SK-N-SH (cell line): ENCODE measurements around the gene PPM1A. TPM values are rescaled to one million over a fixed set of nuclear protein-coding genes. Genes with fewer than 3 reads are reported as not detected.

ENCODE experiments used
- CTCF ChIA-PET: fragments of 300-600, 350-600 bp; formaldehyde crosslinking; extraction: SDS; loops from one replicate; lab custom pipeline; 2021; lab: Yijun Ruan, JAX
- POLR2A ChIA-PET: fragments of 350-600 bp; sonication (Branson Sonifier 250); formaldehyde crosslinking; extraction: SDS; loops from one replicate; lab custom pipeline; 2020; ENCODE audit warnings: antibody characterized with exemption, inconsistent platforms; lab: Yijun Ruan, JAX
- DNase-seq: peaks from one replicate; pipeline ENCODE4 v3.0.0; 2012
- H2AFZ ChIP-seq: fragments of 200-600 bp; sonication (generic); 2 replicates; pipeline ENCODE4 v1.8.1; 2016; ENCODE audit warnings: antibody characterized with exemption, mild to moderate bottlenecking, low read depth
- H3F3A ChIP-seq: fragments of 200-600 bp; sonication (generic); replicated peaks from 2 replicates; pipeline ENCODE3; 2016; ENCODE audit warnings: antibody characterized with exemption, mild to moderate bottlenecking; ENCODE audit not compliant: insufficient read depth
- H3K27ac ChIP-seq, 2 experiments: fragments of 200-500 bp in 1 of 2; fragments of 200-600 bp in 1 of 2; sonication (Bioruptor generic) in 1 of 2; sonication (generic), shearing (Covaris generic) in 1 of 2; 2 replicates each; pipeline versions ENCODE4 v1.5.1 to v1.6.1; 2014 to 2016; ENCODE audit warnings: low read depth in 2 of 2, inconsistent platforms in 1 of 2, low read length in 1 of 2, mild to moderate bottlenecking in 1 of 2, mixed read lengths in 1 of 2
- H3K27me3 ChIP-seq: fragments of 200-600 bp; sonication (generic), shearing (Covaris generic); 2 replicates; pipeline ENCODE4 v1.6.1; 2016; ENCODE audit warnings: mixed run types; ENCODE audit not compliant: insufficient read depth
- H3K36me3 ChIP-seq, 2 experiments: fragments of 200-500 bp in 1 of 2; fragments of 200-600 bp in 1 of 2; sonication (Bioruptor generic) in 1 of 2; sonication (generic) in 1 of 2; replicated peaks in 1 of 2; 2 replicates each; pipeline versions ENCODE3 to v1.5.1; 2014 to 2016; ENCODE audit warnings: low read length in 1 of 2, mild to moderate bottlenecking in 1 of 2; ENCODE audit not compliant: insufficient read depth in 2 of 2, control insufficient read depth in 1 of 2
- H3K4me1 ChIP-seq, 2 experiments: fragments of 200-500 bp in 1 of 2; fragments of 200-600 bp in 1 of 2; sonication (Bioruptor generic) in 1 of 2; sonication (generic), shearing (Covaris generic) in 1 of 2; 2 replicates each; pipeline versions ENCODE4 v1.5.1 to v1.6.1; 2014 to 2016; ENCODE audit warnings: low read depth in 1 of 2, low read length in 1 of 2, mixed run types in 1 of 2; ENCODE audit not compliant: insufficient read depth in 2 of 2, control insufficient read depth in 1 of 2
- H3K4me2 ChIP-seq: fragments of 200-600 bp; sonication (generic), shearing (Covaris generic); 2 replicates; pipeline ENCODE4 v1.6.1; 2017; ENCODE audit warnings: mixed run types
- H3K4me3 ChIP-seq, 2 experiments: fragments of 200-500 bp in 1 of 2; fragments of 200-600 bp in 1 of 2; sonication (Bioruptor generic) in 1 of 2; sonication (generic), shearing (Covaris generic) in 1 of 2; 2 replicates each; pipeline versions ENCODE4 v1.5.1 to v1.8.1; 2014 to 2016; ENCODE audit warnings: low read depth in 2 of 2, inconsistent platforms in 1 of 2, low read length in 1 of 2, mild to moderate bottlenecking in 1 of 2, mixed read lengths in 1 of 2, moderate library complexity in 1 of 2
- H3K79me2 ChIP-seq: fragments of 200-600 bp; sonication (generic); 2 replicates; pipeline ENCODE4 v1.8.1; 2017; ENCODE audit warnings: mild to moderate bottlenecking; ENCODE audit not compliant: insufficient read depth
- H3K9ac ChIP-seq: fragments of 200-600 bp; sonication (generic); 2 replicates; pipeline ENCODE4 v1.6.1; 2017; ENCODE audit warnings: mixed run types
- H3K9me2 ChIP-seq: fragments of 200-600 bp; sonication (generic); 2 replicates; pipeline ENCODE4 v1.6.1; 2017; ENCODE audit warnings: mixed run types
- H3K9me3 ChIP-seq: fragments of 200-600 bp; sonication (generic); 2 replicates; pipeline ENCODE4 v1.6.1; 2017; ENCODE audit warnings: mixed run types, mild to moderate bottlenecking, moderate library complexity
- H4K20me1 ChIP-seq: fragments of 200-600 bp; sonication (generic); 2 replicates; pipeline ENCODE4 v1.6.1; 2017; ENCODE audit warnings: mild to moderate bottlenecking, mixed run types; ENCODE audit not compliant: insufficient read depth
- NFIC ChIP-seq: IDR thresholded peaks from 2 replicates; pipeline ENCODE4 v1.4.0; 2012; ENCODE audit warnings: borderline replicate concordance
- PBX3 ChIP-seq: IDR thresholded peaks from 2 replicates; pipeline ENCODE4; 2012
- REST ChIP-seq: IDR thresholded peaks from 2 replicates; pipeline ENCODE4 v1.6.1; 2012; ENCODE audit warnings: mild to moderate bottlenecking, low read depth, low read length, moderate library complexity
- USF2 ChIP-seq: fragments of 150-350 bp; IDR thresholded peaks from 2 replicates; pipeline ENCODE4 v1.6.1; 2017; ENCODE audit warnings: antibody characterized with exemption, low read length, low read depth, borderline replicate concordance
- YY1 ChIP-seq: IDR thresholded peaks from 2 replicates; pipeline ENCODE4 v1.4.0; 2012; ENCODE audit warnings: low read depth, mild to moderate bottlenecking
- WGBS: methylation state at CpG from one replicate; pipeline ENCODE4 v1.1.6; 2017; ENCODE audit warnings: low lambda C conversion rate; 5-methylcytosine and 5-hydroxymethylcytosine counted together
- polyA plus RNA-seq, 3 experiments: library from polyadenylated mRNA; depleted of rRNA; stranded (reverse); fragments of >200 nt; gene quantifications; 2 replicates each; pipeline ENCODE4 v1.2.3, GENCODE V29; 2012

Gene PPM1A
- polyA plus RNA-seq, 1 of the 3 experiments (the other 2 are of a cell fraction) = 12.3 TPM

DNA sequence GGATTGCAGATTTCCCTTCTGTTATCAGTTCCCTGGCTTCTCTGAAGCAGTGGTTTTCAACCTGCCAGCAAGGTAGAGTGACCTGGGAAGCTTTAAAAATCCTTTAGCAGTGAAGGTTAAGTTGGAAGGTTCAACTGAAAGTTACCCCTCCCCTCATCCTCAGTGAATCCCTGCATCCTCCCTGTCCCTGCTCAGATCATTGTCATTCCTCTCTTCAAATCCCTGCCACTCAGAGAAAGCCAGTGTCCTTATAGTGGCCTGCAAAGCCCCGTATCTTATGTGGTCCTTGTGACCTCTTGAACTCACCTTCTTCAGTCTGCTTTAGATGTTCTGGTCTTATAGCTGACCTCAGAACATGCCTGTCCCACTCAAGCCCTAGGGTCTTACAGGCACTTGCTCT lies 53.6 kb downstream of the PPM1A start:
- H3K27me3 ChIP-seq = no peaks in the 10 kb centered on the region
- H3K4me1 ChIP-seq = peaks cover 0 to 19% of the 10 kb centered on the region in 2 experiments; a peak in 2 of 4 replicates
- TF ChIP-seq REST (no peak), NFIC (no peak), USF2 (no peak)
- no peaks in the 10 kb centered on the region for H3F3A ChIP-seq
- no peaks in the 10 kb centered on the region for H3K9me3 ChIP-seq
- H3K4me2 ChIP-seq = no peak overlapping the region
- no peak for DNase-seq
- ChIA-PET POLR2A (no interaction called here), CTCF (interaction anchor here (0.8 to 1.7 kb wide), 4 partner anchors 9 to 260 kb away, joined by 3 to 6 read pairs (median 4); no protein-coding TSS in a partner anchor)
- H2AFZ ChIP-seq = no peak overlapping the region
- H3K36me3 ChIP-seq = peaks cover 5 to 6% of the 10 kb centered on the region in 2 experiments
- H3K9ac ChIP-seq = no peak overlapping the region
- no peaks in the 10 kb centered on the region for H3K9me2 ChIP-seq
- H3K4me3 ChIP-seq = no peak overlapping the region
- no peak overlapping the region for H3K27ac ChIP-seq
- 100% methylated on average over 1 of the region's 1 CpG for WGBS
- no peaks in the 10 kb centered on the region for H4K20me1 ChIP-seq
- H3K79me2 ChIP-seq = no peaks in the 10 kb centered on the region

GRCh38 chr14:60303745-60304144 lies 54.7 kb downstream of the PPM1A start:
- peaks cover 0 to 4% of the 10 kb centered on the region in 2 experiments for H3K36me3 ChIP-seq
- no peak for TF ChIP-seq PBX3
- no peak for TF ChIP-seq YY1
- no peaks in the 10 kb centered on the region for H3K27me3 ChIP-seq

More at GRCh38 chr14:60303745-60304144, 54.7 kb downstream of the PPM1A start:
- H3K4me2 ChIP-seq = no peak overlapping the region
- no peak overlapping the region for H2AFZ ChIP-seq
- H3K9me3 ChIP-seq = no peaks in the 10 kb centered on the region
- ChIA-PET POLR2A (interaction anchor here (0.6 kb wide), 1 partner anchor 84 kb away, joined by 3 read pairs; no protein-coding TSS in a partner anchor), CTCF (interaction anchor here (1.3 to 1.7 kb wide), 2 partner anchors 10 to 28 kb away, joined by 6 read pairs; no protein-coding TSS in a partner anchor)
- no peak for DNase-seq
- H3K9me2 ChIP-seq = no peaks in the 10 kb centered on the region
- H3K9ac ChIP-seq = no peak overlapping the region
- H3K79me2 ChIP-seq = no peaks in the 10 kb centered on the region
- H3F3A ChIP-seq = no peaks in the 10 kb centered on the region
- H3K27ac ChIP-seq = no peak overlapping the region
- no peak overlapping the region for H3K4me3 ChIP-seq
- WGBS = 83% methylated on average over 7 of the region's 7 CpGs
- no peaks in the 10 kb centered on the region for H4K20me1 ChIP-seq
- H3K4me1 ChIP-seq = peaks cover 0 to 19% of the 10 kb centered on the region in 2 experiments; a peak in 2 of 4 replicates
